HG03196 (cell line): ENCODE measurements around the gene MACROD2.

ENCODE experiments used
- ATAC-seq: cut with Tn5 transposase; IDR thresholded peaks from one replicate; pipeline ENCODE4 v1.9.1; 2021; ENCODE audit not compliant: unreplicated experiment

Gene MACROD2

GRCh38 chr20:14785065-14785743 is 789.9 kb downstream of the MACROD2 start:
- no peak for ATAC-seq

GRCh38 chr20:14790190-14790589 is 794.9 kb downstream of the MACROD2 start:
- no peak for ATAC-seq

- ATAC-seq, result no peak
Measured at GRCh38 chr20:14790771-14791620, 795.7 kb downstream of the MACROD2 start.

GRCh38 chr20:14792915-14793314 is 797.6 kb downstream of the MACROD2 start:
- no peak for ATAC-seq

- ATAC-seq, result no peak
Measured at GRCh38 chr20:14799545-14800216, 804.4 kb downstream of the MACROD2 start.

GRCh38 chr20:14800707-14801425 is 805.5 kb downstream of the MACROD2 start:
- no peak for ATAC-seq

GRCh38 chr20:14801591-14802325 is 806.4 kb downstream of the MACROD2 start:
- no peak for ATAC-seq

GRCh38 chr20:14807224-14807623 is 811.9 kb downstream of the MACROD2 start:
- no peak for ATAC-seq

- no peak for ATAC-seq
Measured at GRCh38 chr20:14815340-14815739, 820.0 kb downstream of the MACROD2 start.

- no peak for ATAC-seq
Measured at GRCh38 chr20:14816471-14816870, 821.2 kb downstream of the MACROD2 start.

GRCh38 chr20:14817101-14817500 is 821.8 kb downstream of the MACROD2 start:
- ATAC-seq, result no peak

GRCh38 chr20:14820771-14821170 is 825.5 kb downstream of the MACROD2 start:
- ATAC-seq, result no peak

GRCh38 chr20:14821251-14821650 is 825.9 kb downstream of the MACROD2 start:
- no peak for ATAC-seq

GRCh38 chr20:14824996-14825395 is 829.7 kb downstream of the MACROD2 start:
- no peak for ATAC-seq

- no peak for ATAC-seq
Measured at GRCh38 chr20:14826543-14827313, 831.4 kb downstream of the MACROD2 start.

GRCh38 chr20:14828459-14828858 is 833.1 kb downstream of the MACROD2 start:
- no peak for ATAC-seq

- peak; percentile 52 for ATAC-seq
Measured at GRCh38 chr20:14829906-14830305, 834.6 kb downstream of the MACROD2 start.

- peak; percentile 73 for ATAC-seq
Measured at GRCh38 chr20:14830466-14830865, 835.1 kb downstream of the MACROD2 start.

GRCh38 chr20:14830899-14831298 is 835.6 kb downstream of the MACROD2 start:
- ATAC-seq, result peak; percentile 4

GRCh38 chr20:14832630-14833029 is 837.3 kb downstream of the MACROD2 start:
- ATAC-seq, result peak; percentile 61
